ENCODE measurements around the gene APPBP2.

GRCh38 chr17:60559995-60560859 is 34.2 kb upstream of the APPBP2 start:
- TF ChIP-seq, protein P1, sequence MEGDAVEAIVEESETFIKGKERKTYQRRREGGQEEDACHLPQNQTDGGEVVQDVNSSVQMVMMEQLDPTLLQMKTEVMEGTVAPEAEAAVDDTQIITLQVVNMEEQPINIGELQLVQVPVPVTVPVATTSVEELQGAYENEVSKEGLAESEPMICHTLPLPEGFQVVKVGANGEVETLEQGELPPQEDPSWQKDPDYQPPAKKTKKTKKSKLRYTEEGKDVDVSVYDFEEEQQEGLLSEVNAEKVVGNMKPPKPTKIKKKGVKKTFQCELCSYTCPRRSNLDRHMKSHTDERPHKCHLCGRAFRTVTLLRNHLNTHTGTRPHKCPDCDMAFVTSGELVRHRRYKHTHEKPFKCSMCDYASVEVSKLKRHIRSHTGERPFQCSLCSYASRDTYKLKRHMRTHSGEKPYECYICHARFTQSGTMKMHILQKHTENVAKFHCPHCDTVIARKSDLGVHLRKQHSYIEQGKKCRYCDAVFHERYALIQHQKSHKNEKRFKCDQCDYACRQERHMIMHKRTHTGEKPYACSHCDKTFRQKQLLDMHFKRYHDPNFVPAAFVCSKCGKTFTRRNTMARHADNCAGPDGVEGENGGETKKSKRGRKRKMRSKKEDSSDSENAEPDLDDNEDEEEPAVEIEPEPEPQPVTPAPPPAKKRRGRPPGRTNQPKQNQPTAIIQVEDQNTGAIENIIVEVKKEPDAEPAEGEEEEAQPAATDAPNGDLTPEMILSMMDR (IDR thresholded peaks at IDR 0.05; ENCODE audit: low read depth, low read length, poor library complexity, severe bottlenecking): no peak
- no peak for TF ChIP-seq EZH2phosphoT487 (IDR thresholded peaks at IDR 0.05; ENCODE audit: borderline replicate concordance, low read length)
